Activated effector memory CD4-positive, alpha-beta T cell treated with Interleukin-2 at 50 U/mL for 16 hours (primary cell): ENCODE data around the gene MITF.

Experiments used
- DNase-seq: peaks from one replicate; pipeline ENCODE4 v3.0.0-alpha.2; 2020

Gene MITF

GRCh38 chr3:69842351-69842750, 103.1 kb downstream of the MITF start:
- no peak for DNase-seq

GRCh38 chr3:69842789-69843188, 103.5 kb downstream of the MITF start:
- no peak for DNase-seq

GRCh38 chr3:69844706-69845105, 105.4 kb downstream of the MITF start:
- DNase-seq: no peak

- DNase-seq: no peak
Observed at GRCh38 chr3:69847303-69847702, 108.0 kb downstream of the MITF start.

- DNase-seq: no peak
Observed at GRCh38 chr3:69848113-69848512, 108.8 kb downstream of the MITF start.

- no peak for DNase-seq
Observed at GRCh38 chr3:69850849-69851248, 111.6 kb downstream of the MITF start.

GRCh38 chr3:69853027-69853426, 113.8 kb downstream of the MITF start:
- no peak for DNase-seq

- no peak for DNase-seq
Observed at GRCh38 chr3:69855436-69856162, 116.3 kb downstream of the MITF start.

GRCh38 chr3:69856965-69857705, 117.9 kb downstream of the MITF start:
- DNase-seq: no peak

- DNase-seq: no peak
Observed at GRCh38 chr3:69861556-69861955, 122.3 kb downstream of the MITF start.

GRCh38 chr3:69864141-69864540, 124.9 kb downstream of the MITF start:
- no peak for DNase-seq

GRCh38 chr3:69864766-69865165, 125.5 kb downstream of the MITF start:
- no peak for DNase-seq

GRCh38 chr3:69865925-69866679, 126.8 kb downstream of the MITF start:
- DNase-seq: no peak

- no peak for DNase-seq
Observed at GRCh38 chr3:69866988-69867720, 127.9 kb downstream of the MITF start.

- no peak for DNase-seq
Observed at GRCh38 chr3:69867941-69868505, 128.8 kb downstream of the MITF start.

- no peak for DNase-seq
Observed at GRCh38 chr3:69868841-69869420, 129.7 kb downstream of the MITF start.

GRCh38 chr3:69869643-69870042, 130.4 kb downstream of the MITF start:
- no peak for DNase-seq

- no peak for DNase-seq
Observed at GRCh38 chr3:69871251-69871650, 132.0 kb downstream of the MITF start.

GRCh38 chr3:69871868-69872267, 132.6 kb downstream of the MITF start:
- no peak for DNase-seq

- DNase-seq: no peak
Observed at GRCh38 chr3:69872783-69873378, 133.6 kb downstream of the MITF start.

- no peak for DNase-seq
Observed at GRCh38 chr3:69876073-69876472, 136.8 kb downstream of the MITF start.

- DNase-seq: no peak
Observed at GRCh38 chr3:69878254-69878653, 139.0 kb downstream of the MITF start.
